SK-N-DZ (cell line): ENCODE data around the gene DNAJC5. TPM values are rescaled to one million over a fixed set of nuclear protein-coding genes. Genes with fewer than 3 reads are reported as not detected.
A peak's percentile ranks its signal among the peaks of the same experiment; 100 is the strongest.
"Not testable (repeated sequence)": the region's sequence is repeated elsewhere in the genome, so short reads cannot be mapped to it uniquely, and the experiment has no call there.

ENCODE experiments used
- DNase-seq: peaks from one replicate; pipeline ENCODE4 v3.0.0-alpha.2; 2015; ENCODE audit warnings: low spot score
- polyA plus RNA-seq, 2 experiments: library from polyadenylated mRNA; depleted of rRNA; stranded (reverse); fragments of >200 nt; gene quantifications; 2 replicates each; pipeline ENCODE4 v1.2.3, GENCODE V29; 2014

DNAJC5 gene, protein sequence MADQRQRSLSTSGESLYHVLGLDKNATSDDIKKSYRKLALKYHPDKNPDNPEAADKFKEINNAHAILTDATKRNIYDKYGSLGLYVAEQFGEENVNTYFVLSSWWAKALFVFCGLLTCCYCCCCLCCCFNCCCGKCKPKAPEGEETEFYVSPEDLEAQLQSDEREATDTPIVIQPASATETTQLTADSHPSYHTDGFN
- 48.5 and 54.7 TPM in 2 replicates for polyA plus RNA-seq (2014; cell fraction: cytosol; rRNA removed)
- 42.9 and 44.8 TPM in 2 replicates for polyA plus RNA-seq (2014; cell fraction: nucleus; rRNA removed)

DNA sequence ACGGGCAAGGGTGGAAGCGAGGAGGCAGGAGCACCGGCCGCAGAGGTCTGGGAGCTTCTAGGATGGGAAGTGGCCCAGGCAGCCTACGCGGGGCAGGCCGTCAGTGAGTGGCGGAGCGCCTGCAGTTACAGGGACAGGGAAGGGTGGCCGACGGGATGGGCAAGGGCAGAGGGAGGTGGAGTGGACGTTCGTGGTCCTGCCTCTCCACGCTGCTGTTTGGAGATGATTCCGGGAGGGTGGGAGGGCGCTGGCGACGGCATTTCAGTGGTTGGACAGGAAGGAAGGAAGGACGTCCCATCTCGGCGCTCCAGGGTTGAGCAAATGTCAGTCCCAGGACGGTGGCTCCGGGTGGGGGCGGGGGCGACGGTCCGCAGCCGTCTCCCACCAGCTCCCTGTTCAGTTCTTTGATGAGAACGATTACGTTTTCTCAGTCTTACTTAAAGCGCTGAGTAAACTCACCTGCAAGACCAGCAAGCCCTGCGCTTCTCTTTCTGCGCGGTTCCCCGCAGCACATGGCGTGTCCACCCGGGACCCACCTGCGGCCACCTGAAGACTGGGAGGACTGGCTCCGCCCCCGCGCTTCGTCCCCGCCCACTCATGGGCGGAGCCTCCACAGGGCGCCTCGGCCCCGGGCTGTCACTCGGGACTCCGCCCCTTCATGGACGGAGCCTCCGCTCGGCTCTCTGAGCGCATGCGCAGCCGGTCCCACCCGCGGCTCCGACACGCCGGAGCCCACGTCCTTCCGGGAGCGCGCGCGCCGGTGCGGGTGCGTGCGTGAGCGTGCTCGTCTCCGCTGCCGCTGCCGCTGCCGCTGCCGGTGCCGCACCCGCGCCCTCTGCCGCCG lies at the start of gene DNAJC5:
Gene DNAJC5, plus strand, starts transcription at position 769 of the 844 bp plus-strand sequence. CDS start 33,220 bp downstream, outside the sequence.
- peak; percentile 96 for DNase-seq

GRCh38 chr20:63846128-63846771 lies 48.7 kb upstream of the DNAJC5 start:
- DNase-seq, result no peak

DNA sequence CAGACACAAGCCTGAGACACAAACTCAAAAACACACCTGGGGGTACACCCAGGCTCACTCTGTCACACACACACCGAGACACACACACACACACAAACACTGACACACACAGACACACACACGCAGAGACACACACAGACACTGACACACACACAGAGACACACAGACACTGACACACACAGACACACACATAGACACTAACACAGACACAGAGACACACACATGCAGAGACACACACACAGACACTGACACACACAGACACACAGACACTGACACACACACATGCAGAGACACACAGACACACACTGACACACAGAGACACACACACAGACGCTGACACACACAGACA lies 48.1 kb upstream of the DNAJC5 start:
- no peak for DNase-seq

GRCh38 chr20:63847237-63848002 lies 47.5 kb upstream of the DNAJC5 start:
- no peak for DNase-seq

DNA sequence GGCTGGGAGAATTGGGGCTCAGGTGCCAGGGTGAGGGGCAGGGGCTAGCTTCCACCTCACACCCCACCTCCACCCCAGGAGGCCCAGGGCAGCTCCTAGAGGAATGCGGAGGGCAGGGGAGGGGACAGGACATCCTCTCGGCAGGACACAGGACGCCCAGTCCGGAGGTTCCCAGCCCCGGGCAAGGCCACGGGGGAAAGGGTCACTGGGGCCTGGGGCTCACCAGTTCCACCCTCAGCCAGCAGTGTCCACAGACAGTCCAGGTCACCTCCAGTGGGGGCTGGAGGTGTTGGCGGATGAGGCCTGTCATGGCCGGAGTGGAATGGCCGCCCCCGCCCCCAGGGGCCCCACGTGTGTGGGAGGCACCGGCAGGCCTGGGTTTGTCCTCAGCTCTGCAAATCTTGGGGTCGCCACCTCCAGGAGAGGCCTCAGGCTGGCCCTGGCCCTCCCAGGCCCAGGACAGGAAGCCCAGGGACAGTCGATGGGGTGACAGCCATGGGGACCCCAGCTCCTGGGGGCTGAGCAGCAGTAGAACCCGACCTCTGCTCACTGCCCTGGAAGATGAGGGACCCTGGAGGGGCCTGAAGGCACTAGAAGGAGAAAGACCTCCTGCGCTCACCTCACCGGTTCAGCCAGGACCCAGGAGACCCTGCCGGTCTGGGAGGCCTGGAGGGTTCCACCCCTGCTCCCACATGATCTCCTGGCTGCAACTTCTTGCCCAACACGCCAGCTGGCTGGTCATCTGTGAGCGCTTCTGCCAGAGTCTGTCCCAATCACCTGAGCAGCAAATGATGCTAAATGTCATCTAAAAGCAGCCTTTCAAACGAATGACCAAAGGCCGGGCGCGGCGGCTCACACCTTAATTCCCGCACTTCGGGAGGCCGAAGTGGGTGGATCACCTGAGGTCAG lies 46.7 kb upstream of the DNAJC5 start:
- DNase-seq, result no peak

GRCh38 chr20:63850689-63851547 lies 44.0 kb upstream of the DNAJC5 start:
- DNase-seq, result no peak

DNA sequence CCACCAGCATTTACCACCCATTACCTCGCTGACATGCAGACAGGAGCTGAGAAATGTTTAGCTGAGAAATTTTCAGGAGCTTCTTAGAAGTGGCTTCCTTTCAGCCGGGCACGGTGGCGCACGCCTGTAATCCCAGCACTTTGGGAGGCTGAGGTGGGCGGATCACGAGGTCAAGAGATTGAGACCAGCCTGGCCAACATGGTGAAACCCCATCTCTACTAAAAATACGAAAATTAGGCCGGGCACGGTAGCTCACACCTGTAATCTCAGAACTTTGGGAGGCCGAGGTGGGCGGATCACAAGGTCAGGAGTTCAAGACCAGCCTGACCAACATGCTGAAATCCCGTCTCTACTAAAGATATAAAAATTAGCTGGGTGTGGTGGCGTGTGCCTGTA lies 43.4 kb upstream of the DNAJC5 start:
- DNase-seq, result not testable (repeated sequence)

DNA sequence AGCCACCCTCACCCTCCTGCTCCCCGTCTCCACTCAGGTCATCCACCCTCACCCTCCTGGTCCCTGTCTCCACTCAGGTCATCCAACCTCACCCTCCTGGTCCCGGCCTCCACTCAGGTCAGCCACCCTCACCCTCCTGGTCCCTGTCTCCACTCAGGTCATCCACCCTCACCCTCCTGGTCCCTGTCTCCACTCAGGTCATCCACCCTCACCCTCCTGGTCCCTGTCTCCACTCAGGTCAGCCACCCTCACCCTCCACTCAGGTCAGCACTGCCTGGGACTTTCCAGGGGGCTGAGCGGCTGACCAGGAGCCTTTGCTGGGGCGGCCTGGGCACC lies 41.2 kb upstream of the DNAJC5 start:
- DNase-seq, result not testable (repeated sequence)

- DNase-seq, result no peak
These were observed 40.7 kb upstream of the DNAJC5 start for GRCh38 chr20:63854069-63854765.

DNA sequence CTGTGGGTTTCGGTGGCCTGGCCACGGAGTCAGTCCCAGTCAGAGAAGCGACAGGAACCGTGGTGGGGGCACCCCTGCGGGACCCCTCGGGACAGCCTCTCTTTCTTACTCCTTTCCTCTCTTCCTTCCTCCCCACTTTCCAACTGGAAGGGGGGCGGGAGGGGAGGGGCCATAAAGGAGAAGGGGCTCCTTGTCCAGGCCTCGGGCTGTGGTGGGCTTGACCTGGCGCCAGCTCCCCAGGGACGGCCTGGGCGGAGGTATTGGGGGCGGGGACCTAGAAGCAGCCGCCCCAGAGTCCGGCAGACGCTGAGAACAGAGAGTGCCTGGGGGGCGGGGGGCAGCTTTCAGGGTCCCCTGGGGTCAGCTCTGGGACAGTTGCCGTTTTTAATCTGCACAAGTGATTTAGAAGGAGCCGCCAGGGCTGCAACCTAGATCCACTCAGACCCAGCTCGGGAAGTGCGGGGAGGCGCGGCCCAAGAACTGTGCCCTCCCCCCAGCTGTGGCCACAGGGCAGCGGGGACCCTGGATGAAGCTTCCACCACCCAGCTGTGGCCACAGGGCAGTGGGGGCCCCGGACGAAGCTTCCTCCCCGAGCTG lies 40.1 kb upstream of the DNAJC5 start:
- DNase-seq, result no peak

GRCh38 chr20:63855363-63856097 lies 39.4 kb upstream of the DNAJC5 start:
- DNase-seq, result no peak

DNA sequence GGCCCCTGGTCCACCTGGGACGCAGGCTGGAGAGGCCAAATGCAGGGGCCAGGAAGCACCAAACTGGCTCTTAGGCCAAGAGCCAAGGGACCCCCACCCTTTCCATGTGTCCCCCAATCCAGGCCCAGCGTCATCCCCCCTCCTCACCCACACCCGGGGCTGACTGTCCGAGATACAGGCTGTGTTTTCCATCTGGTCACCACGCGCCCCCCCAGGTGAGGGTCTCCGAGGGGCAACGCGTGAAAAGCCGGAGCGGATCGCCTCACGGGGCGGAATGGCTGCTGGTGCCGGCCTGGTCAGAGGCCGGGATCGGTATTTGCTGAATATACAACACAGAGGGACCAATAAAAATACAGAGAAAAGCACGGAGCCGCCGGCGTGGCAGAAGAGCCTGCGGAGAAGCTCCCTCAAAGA lies 38.8 kb upstream of the DNAJC5 start:
- DNase-seq, result no peak

GRCh38 chr20:63857764-63858392 lies 37.0 kb upstream of the DNAJC5 start:
- no peak for DNase-seq

- DNase-seq, result peak; percentile 70
These were observed 36.3 kb upstream of the DNAJC5 start for GRCh38 chr20:63858393-63859165.

DNA sequence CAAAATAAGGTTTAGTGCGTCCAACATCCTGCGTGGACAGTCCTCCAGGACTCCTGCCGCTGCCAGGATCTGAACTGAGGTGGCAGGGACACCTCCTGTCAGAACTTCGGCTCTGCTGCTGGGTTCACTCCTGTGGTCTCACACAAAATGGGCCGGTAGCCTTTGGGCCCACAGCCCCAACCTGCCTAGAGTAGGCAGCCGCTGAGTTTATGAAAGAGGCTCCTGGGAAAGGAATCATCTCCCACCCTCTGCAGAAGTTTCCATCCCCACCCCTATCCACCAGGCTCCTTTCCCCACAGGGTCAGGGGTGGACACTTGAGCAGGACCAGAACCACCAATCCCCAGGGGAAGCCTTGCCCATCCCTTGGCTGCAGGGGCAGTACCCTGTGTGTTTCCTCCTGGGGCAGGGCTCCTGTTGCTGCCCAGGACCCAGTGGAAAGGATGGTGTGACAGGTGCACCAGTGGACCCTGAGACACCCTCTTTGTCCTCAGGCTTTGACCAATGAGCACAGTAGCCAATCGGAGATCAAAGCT lies 35.7 kb upstream of the DNAJC5 start:
- DNase-seq, result no peak

DNA sequence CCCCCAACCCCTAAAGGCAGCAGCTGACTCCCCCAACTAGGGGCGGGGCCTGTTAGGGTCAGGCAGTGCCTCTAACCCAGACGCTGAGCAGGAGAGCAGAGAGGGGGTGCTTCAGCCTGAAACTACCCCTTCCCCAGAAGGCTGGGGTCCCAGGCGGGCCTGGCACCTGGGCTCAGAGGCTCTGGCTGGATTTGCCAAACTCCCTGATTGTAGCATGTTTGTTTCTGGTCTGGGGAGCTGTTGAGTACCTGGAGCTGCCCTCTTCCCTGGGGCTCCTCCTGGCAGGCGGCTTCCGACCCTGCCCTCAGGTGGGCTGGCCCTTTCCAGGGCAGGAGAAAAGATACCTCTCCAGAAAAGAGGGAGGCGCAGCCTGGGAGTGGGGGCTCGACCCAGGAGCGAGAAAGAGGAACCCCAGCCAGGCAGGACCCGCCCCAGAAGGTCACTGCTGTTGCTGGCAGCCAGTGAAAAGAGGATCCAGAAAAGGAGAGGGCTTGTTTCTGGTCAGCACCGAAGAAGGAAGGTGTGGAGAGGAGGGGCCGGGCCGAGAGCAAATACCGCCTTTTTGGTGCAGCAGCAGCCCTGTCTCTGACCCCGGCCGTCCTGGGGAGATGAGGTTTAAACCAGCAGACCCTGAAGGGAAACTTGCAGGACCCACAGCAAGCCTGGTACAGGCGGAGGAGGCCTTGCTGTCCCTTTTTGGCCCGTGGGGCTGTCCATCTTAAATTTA lies 34.4 kb upstream of the DNAJC5 start:
- DNase-seq, result no peak
